GM12878 (cell line): ENCODE results near the gene XIRP1. TPM values are rescaled to one million over a fixed set of nuclear protein-coding genes. Genes with fewer than 3 reads are reported as not detected.
A peak's percentile ranks its signal among the peaks of the same experiment; 100 is the strongest.

Source experiments
- ATAC-seq: fragments of 200-7000 bp; cut with Tn5 transposase; 3 replicates; pipeline ENCODE4 v1.9.1; 2020; ENCODE audit warnings: mild to moderate bottlenecking, moderate library complexity
- BruUV-seq: library from RNA; stranded (reverse); fragments of 400-500 nt; replicated peaks from 2 replicates; lab custom pipeline; 2021; lab: Mats Ljungman, UMichigan
- CTCF ChIA-PET: fragments of 300-600 bp; sonication (Branson Sonifier 250); formaldehyde crosslinking; extraction: SDS; loops from one replicate; lab custom pipeline; 2021; ENCODE audit warnings: inconsistent platforms; lab: Yijun Ruan, JAX
- POLR2A ChIA-PET: fragments of 350-600 bp; formaldehyde crosslinking; extraction: SDS; loops from one replicate; lab custom pipeline; 2021; ENCODE audit warnings: inconsistent platforms; lab: Charles Lee
- RAD21 ChIA-PET: fragments of 300-600 bp; sonication (Branson Sonifier 250); formaldehyde crosslinking; loops from one replicate; lab custom pipeline; 2023; ENCODE audit warnings: antibody characterized with exemption; ENCODE audit not compliant: unreplicated experiment; lab: Charles Lee
- SMC1A ChIA-PET: fragments of 300-600 bp; sonication (Branson Sonifier 250); formaldehyde crosslinking; loops from one replicate; lab custom pipeline; 2023; ENCODE audit not compliant: unreplicated experiment, uncharacterized antibody; lab: Charles Lee
- DNase-seq: peaks from one replicate; pipeline ENCODE4 v3.0.0-alpha.2; 2011; ENCODE audit warnings: low read depth, low spot score
- FAIRE-seq: peaks from 3 replicates; lab custom pipeline; 2011; peaks lifted over from hg19 to GRCh38; lab: Jason Lieb, UNC
- H2AFZ ChIP-seq: 2 replicates; pipeline ENCODE4 v1.6.0; 2011; ENCODE audit warnings: low read depth, low read length, control low read depth; ENCODE audit not compliant: control insufficient read depth
- H3K27ac ChIP-seq: 2 replicates; pipeline ENCODE4 v1.5.1; 2011; ENCODE audit warnings: control low read depth; ENCODE audit not compliant: control insufficient read depth, insufficient read depth
- H3K27me3 ChIP-seq, 2 experiments: replicated peaks in 1 of 2; 2 replicates each; pipeline versions ENCODE4 v1.6.0 to v1.6.1; 2011; ENCODE audit warnings: low read length in 1 of 2; ENCODE audit not compliant: control insufficient read depth in 2 of 2, insufficient read depth in 2 of 2
- H3K36me3 ChIP-seq, 2 experiments: 2 replicates each; pipeline ENCODE4 v1.5.1; 2011; ENCODE audit warnings: low read length in 1 of 2; ENCODE audit not compliant: control insufficient read depth in 2 of 2, insufficient read depth in 2 of 2
- H3K4me1 ChIP-seq: 2 replicates; pipeline ENCODE4 v1.6.1; 2011; ENCODE audit warnings: mild to moderate bottlenecking, low read length, moderate library complexity, mixed read lengths; ENCODE audit not compliant: control insufficient read depth, insufficient read depth
- H3K4me2 ChIP-seq: 2 replicates; pipeline ENCODE4 v1.6.0; 2011; ENCODE audit warnings: control low read depth; ENCODE audit not compliant: control insufficient read depth, insufficient read depth
- H3K4me3 ChIP-seq: fragments of 200-600 bp; sonication (generic); 2 replicates; pipeline ENCODE4 v1.5.1; 2016
- H3K79me2 ChIP-seq: 2 replicates; pipeline ENCODE4 v1.6.0; 2011; ENCODE audit warnings: low read length; ENCODE audit not compliant: control insufficient read depth, insufficient read depth
- H3K9ac ChIP-seq: 2 replicates; pipeline ENCODE4 v1.8.0; 2011; ENCODE audit warnings: low read length, control low read depth, mixed read lengths; ENCODE audit not compliant: control insufficient read depth, insufficient read depth
- H3K9me3 ChIP-seq: replicated peaks from 3 replicates; pipeline ENCODE4 v1.5.1; 2011; ENCODE audit warnings: mild to moderate bottlenecking, low read length; ENCODE audit not compliant: control insufficient read depth, insufficient read depth
- H4K20me1 ChIP-seq: 2 replicates; pipeline ENCODE4 v1.6.0; 2011; ENCODE audit not compliant: control insufficient read depth, insufficient read depth
- CEBPB ChIP-seq, 2 experiments: fragments of 150-350 bp in 1 of 2; IDR thresholded peaks; 2 replicates each; pipeline ENCODE4 v1.6.1; 2012 to 2014; ENCODE audit warnings: low read depth in 2 of 2, low read length in 2 of 2, borderline replicate concordance in 1 of 2, inconsistent platforms in 1 of 2
- EED ChIP-seq: sonication (generic); IDR thresholded peaks from 2 replicates; pipeline ENCODE4 v1.6.1; 2016; ENCODE audit warnings: antibody characterized with exemption, low read depth
- HDGF ChIP-seq: fragments of 450-650 bp; IDR thresholded peaks from 2 replicates; pipeline ENCODE4 v1.6.1; 2016; ENCODE audit warnings: antibody characterized with exemption
- JUNB ChIP-seq: IDR thresholded peaks from 2 replicates; pipeline ENCODE4 v1.6.1; 2016; ENCODE audit warnings: antibody characterized with exemption, mild to moderate bottlenecking
- MTA2 ChIP-seq: fragments of 450-650 bp; IDR thresholded peaks from 2 replicates; pipeline ENCODE4 v1.6.1; 2016; ENCODE audit warnings: low read depth, mild to moderate bottlenecking, moderate library complexity
- MTA3 ChIP-seq: IDR thresholded peaks from 2 replicates; pipeline ENCODE4 v1.6.1; 2012; ENCODE audit warnings: low read length, inconsistent platforms, borderline replicate concordance
- NBN ChIP-seq: fragments of 450-650 bp; IDR thresholded peaks from 2 replicates; pipeline ENCODE4 v1.6.1; 2016
- POLR2AphosphoS5 ChIP-seq: IDR thresholded peaks from 2 replicates; pipeline ENCODE4 v1.6.1; 2011; ENCODE audit warnings: mild to moderate bottlenecking, low read length, inconsistent platforms
- RB1 ChIP-seq: fragments of 450-650 bp; formaldehyde crosslinking; IDR thresholded peaks from 2 replicates; pipeline ENCODE4 v1.6.1; 2017; ENCODE audit warnings: mild to moderate bottlenecking, borderline replicate concordance
- SIN3A ChIP-seq: IDR thresholded peaks from 2 replicates; pipeline ENCODE4 v1.6.1; 2012; ENCODE audit warnings: low read depth, low read length, improper control_type of control experiment
- ZNF217 ChIP-seq: fragments of 450-650 bp; IDR thresholded peaks from 2 replicates; pipeline ENCODE4 v1.6.1; 2017; ENCODE audit warnings: antibody characterized with exemption, mild to moderate bottlenecking
- ZNF274 ChIP-seq: IDR thresholded peaks from one replicate; pipeline ENCODE4 v1.8.0; 2011; ENCODE audit not compliant: insufficient read length, insufficient read depth
- WGBS: methylation state at CpG from one replicate; pipeline ENCODE4 v1.1.6; 2016; ENCODE audit warnings: low lambda C conversion rate; ENCODE audit not compliant: insufficient replicate concordance, insufficient coverage; ENCODE audit errors: missing lambda C conversion rate; 5-methylcytosine and 5-hydroxymethylcytosine counted together
- in situ Hi-C: fragments of 300-500 bp; cut with MboI; formaldehyde crosslinking; loops from 9 replicates; pipeline ENCODE4 v1.14.3; 2018; ENCODE audit warnings: mixed read lengths
- intact Hi-C: fragments of 100-400 bp; cut with micrococcal nuclease; formaldehyde crosslinking; loops from one replicate; pipeline ENCODE4 v1.14.2; 2022; ENCODE audit not compliant: unreplicated experiment
- polyA plus RNA-seq, 11 experiments: library from polyadenylated mRNA; depleted of rRNA in 4 of 11; unstranded in 6 of 11; stranded (reverse) in 5 of 11; fragments of >200 nt; fragmentation: Nextera tagmentation in 4 of 11; fragmentation: Illumina TruSeq in 1 of 11; extraction: Ambion mirVana in 4 of 11; extraction: Trizol in 1 of 11; gene quantifications; 1 replicate in 1 of 11; 2 replicates in 10 of 11; pipeline versions ENCODE4 v1.2.1 to v1.2.3, GENCODE V29; 2011 to 2016; ENCODE audit warnings: inconsistent platforms in 2 of 11, missing spikeins in 2 of 11, low read depth in 1 of 11
- total RNA-seq, 4 experiments: library from RNA; depleted of rRNA in 3 of 4; stranded (reverse); fragments of >200 nt in 3 of 4; fragmentation: Illumina TruSeq in 1 of 4; extraction: Trizol in 1 of 4; gene quantifications; 2 replicates each; pipeline versions ENCODE4 v1.2.1 to v1.2.3, GENCODE V29; 2013 to 2021
- TF ChIP-seq, protein P1 (sequence below): fragments of 450-650 bp; IDR thresholded peaks from 2 replicates; pipeline ENCODE4 v1.6.1; 2017; ENCODE audit warnings: mild to moderate bottlenecking, low read depth, inconsistent platforms; ENCODE audit not compliant: poor library complexity, severe bottlenecking
- TF ChIP-seq, protein P2 (sequence below): fragments of 450-650 bp; IDR thresholded peaks from 2 replicates; pipeline ENCODE4 v1.6.1; 2017; ENCODE audit warnings: mild to moderate bottlenecking, moderate library complexity
- TF ChIP-seq, protein P3 (sequence below): IDR thresholded peaks from 2 replicates; pipeline ENCODE4 v1.6.1; 2011; ENCODE audit warnings: low read depth, low read length, improper control_type of control experiment, borderline replicate concordance

The XIRP1 gene
- total and polyA plus RNA-seq, 10 of the 15 experiments (the other 5 are each of a cell fraction or from before 2014, with no cell fraction given): 0.03 to 0.38 (median 0.08) TPM; not detected in 1

DNA sequence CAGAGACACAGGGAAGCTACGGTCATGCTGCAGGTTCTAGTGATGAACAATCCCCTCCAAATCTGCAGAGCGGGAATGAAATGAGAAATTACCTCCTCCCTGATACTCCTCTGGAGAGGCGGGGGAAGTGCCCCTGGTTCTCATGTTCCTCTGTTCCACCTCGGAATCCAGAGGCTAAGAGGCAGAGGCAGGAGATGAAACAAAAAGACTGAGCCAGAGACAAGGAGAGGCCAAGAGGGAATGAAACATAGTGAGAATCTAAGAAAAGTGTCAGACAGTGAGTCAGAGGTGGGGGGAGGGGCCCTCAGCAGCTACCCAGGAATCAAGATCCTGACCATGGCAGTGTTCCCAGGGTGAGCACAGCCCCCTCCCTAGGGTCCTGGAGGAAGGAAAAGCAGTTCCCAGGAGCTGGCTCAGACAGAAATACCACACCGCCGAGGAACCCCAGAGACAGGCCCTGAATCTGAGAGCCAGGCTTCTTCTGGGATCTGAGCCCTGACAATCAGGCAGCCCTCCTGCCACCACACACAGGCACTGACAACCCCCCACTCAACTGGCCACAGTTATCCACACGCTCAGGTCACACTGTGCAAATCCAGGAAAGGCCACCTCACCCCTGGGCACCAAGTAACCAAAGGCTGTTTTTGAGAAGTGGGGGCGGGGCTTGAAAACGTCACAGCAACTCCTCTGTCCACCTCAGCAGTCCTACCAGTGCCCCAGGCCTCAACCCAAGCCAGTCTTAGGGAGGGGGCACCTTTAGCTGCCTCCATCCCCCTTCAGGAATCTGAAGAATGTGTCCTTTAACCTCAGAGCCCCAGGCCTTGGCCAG lies 41.4 kb downstream of the XIRP1 start:
- CTCF ChIA-PET: interaction anchor here (1.0 to 4.4 kb wide), 6 partner anchors 16 to 151 kb away, joined by 3 to 27 read pairs (median 4); partner anchors contain the start of gene TTC21A
- TF ChIP-seq SIN3A (no peak), ZNF274 (no peak), HDGF (no peak), MTA3 (no peak), POLR2AphosphoS5 (peak; percentile 58), JUNB (peak; percentile 18; the same call in 1 of the 2 replicates), NBN (no peak), ZNF217 (no peak), MTA2 (no peak), RB1 (no peak), EED (no peak; the same call in 1 of the 2 replicates), CEBPB (IDR thresholded peaks at IDR 0.05; ENCODE audit: borderline replicate concordance in 1 of 2, low read depth in 2 of 2, low read length in 2 of 2) (no peak)
- TF ChIP-seq, protein P1, sequence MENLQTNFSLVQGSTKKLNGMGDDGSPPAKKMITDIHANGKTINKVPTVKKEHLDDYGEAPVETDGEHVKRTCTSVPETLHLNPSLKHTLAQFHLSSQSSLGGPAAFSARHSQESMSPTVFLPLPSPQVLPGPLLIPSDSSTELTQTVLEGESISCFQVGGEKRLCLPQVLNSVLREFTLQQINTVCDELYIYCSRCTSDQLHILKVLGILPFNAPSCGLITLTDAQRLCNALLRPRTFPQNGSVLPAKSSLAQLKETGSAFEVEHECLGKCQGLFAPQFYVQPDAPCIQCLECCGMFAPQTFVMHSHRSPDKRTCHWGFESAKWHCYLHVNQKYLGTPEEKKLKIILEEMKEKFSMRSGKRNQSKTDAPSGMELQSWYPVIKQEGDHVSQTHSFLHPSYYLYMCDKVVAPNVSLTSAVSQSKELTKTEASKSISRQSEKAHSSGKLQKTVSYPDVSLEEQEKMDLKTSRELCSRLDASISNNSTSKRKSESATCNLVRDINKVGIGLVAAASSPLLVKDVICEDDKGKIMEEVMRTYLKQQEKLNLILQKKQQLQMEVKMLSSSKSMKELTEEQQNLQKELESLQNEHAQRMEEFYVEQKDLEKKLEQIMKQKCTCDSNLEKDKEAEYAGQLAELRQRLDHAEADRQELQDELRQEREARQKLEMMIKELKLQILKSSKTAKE: peak; percentile 93
- TF ChIP-seq, protein P2, sequence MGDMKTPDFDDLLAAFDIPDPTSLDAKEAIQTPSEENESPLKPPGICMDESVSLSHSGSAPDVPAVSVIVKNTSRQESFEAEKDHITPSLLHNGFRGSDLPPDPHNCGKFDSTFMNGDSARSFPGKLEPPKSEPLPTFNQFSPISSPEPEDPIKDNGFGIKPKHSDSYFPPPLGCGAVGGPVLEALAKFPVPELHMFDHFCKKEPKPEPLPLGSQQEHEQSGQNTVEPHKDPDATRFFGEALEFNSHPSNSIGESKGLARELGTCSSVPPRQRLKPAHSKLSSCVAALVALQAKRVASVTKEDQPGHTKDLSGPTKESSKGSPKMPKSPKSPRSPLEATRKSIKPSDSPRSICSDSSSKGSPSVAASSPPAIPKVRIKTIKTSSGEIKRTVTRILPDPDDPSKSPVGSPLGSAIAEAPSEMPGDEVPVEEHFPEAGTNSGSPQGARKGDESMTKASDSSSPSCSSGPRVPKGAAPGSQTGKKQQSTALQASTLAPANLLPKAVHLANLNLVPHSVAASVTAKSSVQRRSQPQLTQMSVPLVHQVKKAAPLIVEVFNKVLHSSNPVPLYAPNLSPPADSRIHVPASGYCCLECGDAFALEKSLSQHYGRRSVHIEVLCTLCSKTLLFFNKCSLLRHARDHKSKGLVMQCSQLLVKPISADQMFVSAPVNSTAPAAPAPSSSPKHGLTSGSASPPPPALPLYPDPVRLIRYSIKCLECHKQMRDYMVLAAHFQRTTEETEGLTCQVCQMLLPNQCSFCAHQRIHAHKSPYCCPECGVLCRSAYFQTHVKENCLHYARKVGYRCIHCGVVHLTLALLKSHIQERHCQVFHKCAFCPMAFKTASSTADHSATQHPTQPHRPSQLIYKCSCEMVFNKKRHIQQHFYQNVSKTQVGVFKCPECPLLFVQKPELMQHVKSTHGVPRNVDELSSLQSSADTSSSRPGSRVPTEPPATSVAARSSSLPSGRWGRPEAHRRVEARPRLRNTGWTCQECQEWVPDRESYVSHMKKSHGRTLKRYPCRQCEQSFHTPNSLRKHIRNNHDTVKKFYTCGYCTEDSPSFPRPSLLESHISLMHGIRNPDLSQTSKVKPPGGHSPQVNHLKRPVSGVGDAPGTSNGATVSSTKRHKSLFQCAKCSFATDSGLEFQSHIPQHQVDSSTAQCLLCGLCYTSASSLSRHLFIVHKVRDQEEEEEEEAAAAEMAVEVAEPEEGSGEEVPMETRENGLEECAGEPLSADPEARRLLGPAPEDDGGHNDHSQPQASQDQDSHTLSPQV: no peak
- TF ChIP-seq, protein P3, sequence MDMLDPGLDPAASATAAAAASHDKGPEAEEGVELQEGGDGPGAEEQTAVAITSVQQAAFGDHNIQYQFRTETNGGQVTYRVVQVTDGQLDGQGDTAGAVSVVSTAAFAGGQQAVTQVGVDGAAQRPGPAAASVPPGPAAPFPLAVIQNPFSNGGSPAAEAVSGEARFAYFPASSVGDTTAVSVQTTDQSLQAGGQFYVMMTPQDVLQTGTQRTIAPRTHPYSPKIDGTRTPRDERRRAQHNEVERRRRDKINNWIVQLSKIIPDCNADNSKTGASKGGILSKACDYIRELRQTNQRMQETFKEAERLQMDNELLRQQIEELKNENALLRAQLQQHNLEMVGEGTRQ: no peak

More for the DNA sequence above, 41.4 kb downstream of the XIRP1 start:
- ChIA-PET RAD21 (interaction anchor here (0.8 kb wide), 1 partner anchor 42 kb away, joined by 5 read pairs; no protein-coding TSS in a partner anchor), SMC1A (interaction anchor here (0.8 to 4.9 kb wide), 10 partner anchors 8 to 151 kb away, joined by 3 to 20 read pairs (median 4); partner anchors contain the start of genes GORASP1 and TTC21A), POLR2A (interaction anchor here (0.6 to 1.4 kb wide), 3 partner anchors 23 to 256 kb away, joined by 3 to 5 read pairs (median 3); partner anchors contain the start of genes GORASP1 and TTC21A)
- ATAC-seq: 0 out of 3 replicates have a peak, but pooled peaks have one; percentile 5
- Histone ChIP-seq H3K27ac (peak overlapping the region; percentile 71), H3K4me2 (peak overlapping the region; percentile 97), H3K36me3 (no peaks in the 10 kb centered on the region; a peak in 3 of 4 replicates), H3K4me1 (peaks cover 44% of the 10 kb centered on the region), H3K9me3 (no peaks in the 10 kb centered on the region), H2AFZ (no peak overlapping the region), H3K9ac (peak overlapping the region; percentile 82), H3K79me2 (peaks cover 72% of the 10 kb centered on the region), H3K27me3 (no peaks in the 10 kb centered on the region), H4K20me1 (no peaks in the 10 kb centered on the region), H3K4me3 (peak overlapping the region; percentile 76)
- DNase-seq: no peak
- no TSS peak for BruUV-seq
- intact Hi-C loops: loop anchor here (1.0 kb wide), 2 partner anchors 43 to 137 kb away; no protein-coding TSS in a partner anchor
- in situ Hi-C loops: no loop called here
- FAIRE-seq: no peak
- WGBS: 22% methylated on average over 9 of the region's 9 CpGs
